ENCODE data around the gene DBR1. TPM values are rescaled to one million over a fixed set of nuclear protein-coding genes. Genes with fewer than 3 reads are reported as not detected.

Gene DBR1, protein sequence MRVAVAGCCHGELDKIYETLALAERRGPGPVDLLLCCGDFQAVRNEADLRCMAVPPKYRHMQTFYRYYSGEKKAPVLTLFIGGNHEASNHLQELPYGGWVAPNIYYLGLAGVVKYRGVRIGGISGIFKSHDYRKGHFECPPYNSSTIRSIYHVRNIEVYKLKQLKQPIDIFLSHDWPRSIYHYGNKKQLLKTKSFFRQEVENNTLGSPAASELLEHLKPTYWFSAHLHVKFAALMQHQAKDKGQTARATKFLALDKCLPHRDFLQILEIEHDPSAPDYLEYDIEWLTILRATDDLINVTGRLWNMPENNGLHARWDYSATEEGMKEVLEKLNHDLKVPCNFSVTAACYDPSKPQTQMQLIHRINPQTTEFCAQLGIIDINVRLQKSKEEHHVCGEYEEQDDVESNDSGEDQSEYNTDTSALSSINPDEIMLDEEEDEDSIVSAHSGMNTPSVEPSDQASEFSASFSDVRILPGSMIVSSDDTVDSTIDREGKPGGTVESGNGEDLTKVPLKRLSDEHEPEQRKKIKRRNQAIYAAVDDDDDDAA
- 17.4 and 19.8 TPM in 2 replicates for total RNA-seq (2014; rRNA removed; shearing (Covaris generic))

DNA sequence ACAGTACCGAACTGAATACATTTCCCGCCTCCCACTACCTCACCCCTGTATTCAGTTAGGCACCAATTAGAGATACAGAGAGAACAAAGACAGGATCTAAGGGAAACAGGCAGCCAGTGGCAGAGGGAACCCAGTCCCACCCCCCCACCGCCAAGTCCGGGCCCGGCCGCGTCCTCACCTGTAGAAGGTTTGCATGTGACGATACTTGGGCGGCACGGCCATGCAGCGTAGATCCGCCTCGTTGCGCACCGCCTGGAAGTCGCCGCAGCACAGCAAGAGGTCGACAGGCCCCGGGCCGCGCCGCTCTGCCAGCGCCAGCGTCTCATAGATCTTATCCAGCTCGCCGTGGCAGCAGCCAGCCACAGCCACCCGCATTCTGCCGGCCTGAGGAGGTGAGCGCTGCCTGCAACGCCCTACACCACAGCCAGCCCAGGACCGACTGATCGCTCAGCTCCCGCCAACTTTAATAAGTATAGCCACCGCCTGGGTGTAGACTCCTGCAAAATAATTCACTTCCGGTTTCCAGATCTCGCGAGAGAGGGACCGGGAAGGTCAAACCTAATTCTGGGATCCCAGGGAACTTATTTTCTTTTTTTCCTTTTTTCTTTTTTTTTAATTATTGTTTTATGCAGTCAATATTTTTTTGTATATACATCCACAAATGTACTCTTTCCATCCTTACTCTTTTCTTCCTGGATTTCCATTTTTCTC is at the start of gene DBR1:
Gene DBR1, minus strand, starts transcription at position 501 of the 711 bp plus-strand sequence. Its CDS starts 126 bp downstream, at position 375.
- peak; percentile 78 to 80 for DNase-seq (ENCODE audit: low read depth in 1 of 2, low spot score in 2 of 2)
- Histone ChIP-seq H3K27me3 (replicated peaks) (no peaks in the 10 kb centered on the region), H3K4me3 (peak within 1 kb of the TSS; percentile 63), H3K36me3 (peaks cover 28% of the 10 kb centered on the region), H3K9me3 (replicated peaks) (no peaks in the 10 kb centered on the region), H3K4me1 (replicated peaks) (no peaks in the 10 kb centered on the region), H3K27ac (peak within 1 kb of the TSS; percentile 28)

DNA sequence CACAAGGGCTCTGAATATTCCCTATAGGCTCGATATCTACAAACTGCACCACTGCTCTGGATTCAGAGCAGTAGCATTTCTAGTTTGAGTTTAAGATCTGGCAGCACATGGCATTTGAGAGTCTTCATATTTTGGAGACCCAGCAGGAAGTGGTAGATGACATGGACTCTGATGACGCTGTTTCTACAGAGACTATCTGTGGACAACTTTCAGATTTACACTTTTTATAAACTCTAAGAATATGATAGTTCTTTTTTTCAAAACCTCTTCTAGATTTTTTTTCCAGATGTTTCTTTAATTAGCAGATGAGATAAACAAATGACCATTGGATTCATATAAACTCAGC is 48.2 kb upstream of the DBR1 start:
- Histone ChIP-seq H3K4me1 (replicated peaks) (peaks cover 5% of the 10 kb centered on the region), H3K27me3 (replicated peaks) (no peaks in the 10 kb centered on the region), H3K27ac (no peak overlapping the region), H3K36me3 (peaks cover 51% of the 10 kb centered on the region), H3K4me3 (no peak overlapping the region), H3K9me3 (replicated peaks) (no peaks in the 10 kb centered on the region)
- DNase-seq (ENCODE audit: low read depth in 1 of 2, low spot score in 2 of 2) = no peak

DNA sequence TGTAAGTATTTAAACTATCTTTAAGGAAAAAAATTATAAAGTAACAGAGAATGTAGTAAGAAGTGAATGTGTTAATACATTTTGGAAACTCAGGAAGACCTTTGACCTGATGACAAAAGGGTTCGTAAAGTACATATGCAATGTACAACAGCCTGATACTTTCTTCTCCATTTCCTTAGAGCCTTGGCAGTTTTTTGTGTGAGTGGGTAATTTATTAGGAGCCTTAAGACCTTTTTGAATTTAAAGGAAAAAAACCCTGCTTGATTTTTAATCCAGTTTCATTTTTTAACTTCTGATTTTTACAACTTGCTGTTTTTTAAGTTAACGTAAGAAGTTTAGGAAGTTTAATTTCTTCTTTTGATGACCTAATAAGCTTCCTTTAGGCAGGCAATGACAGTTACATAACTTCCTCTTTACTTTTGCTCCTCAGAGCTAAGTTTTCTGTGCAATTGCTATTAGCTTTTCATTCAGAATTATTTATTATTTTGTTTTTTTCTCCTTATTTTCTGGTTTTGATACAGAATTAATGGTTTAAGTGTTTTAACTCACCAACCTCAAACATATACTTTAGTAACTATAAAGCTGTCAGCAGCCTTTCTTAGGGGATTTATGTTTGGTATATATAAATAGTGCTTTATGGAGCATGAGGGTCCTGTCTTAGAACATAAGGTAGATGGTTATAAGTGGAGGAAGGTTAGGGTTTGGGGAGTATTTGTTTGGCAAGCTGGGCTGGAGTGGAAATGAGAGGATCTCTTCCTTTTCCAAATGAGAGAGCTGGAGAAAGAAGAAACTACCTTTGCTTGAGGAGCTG is 47.6 kb upstream of the DBR1 start:
- Histone ChIP-seq H3K36me3 (peaks cover 47% of the 10 kb centered on the region), H3K4me1 (replicated peaks) (peaks cover under 1% of the 10 kb centered on the region; the same call in 1 of the 2 replicates), H3K27me3 (replicated peaks) (no peaks in the 10 kb centered on the region), H3K4me3 (no peak overlapping the region), H3K27ac (no peak overlapping the region), H3K9me3 (replicated peaks) (no peaks in the 10 kb centered on the region)
- no peak for DNase-seq (ENCODE audit: low read depth in 1 of 2, low spot score in 2 of 2)

DNA sequence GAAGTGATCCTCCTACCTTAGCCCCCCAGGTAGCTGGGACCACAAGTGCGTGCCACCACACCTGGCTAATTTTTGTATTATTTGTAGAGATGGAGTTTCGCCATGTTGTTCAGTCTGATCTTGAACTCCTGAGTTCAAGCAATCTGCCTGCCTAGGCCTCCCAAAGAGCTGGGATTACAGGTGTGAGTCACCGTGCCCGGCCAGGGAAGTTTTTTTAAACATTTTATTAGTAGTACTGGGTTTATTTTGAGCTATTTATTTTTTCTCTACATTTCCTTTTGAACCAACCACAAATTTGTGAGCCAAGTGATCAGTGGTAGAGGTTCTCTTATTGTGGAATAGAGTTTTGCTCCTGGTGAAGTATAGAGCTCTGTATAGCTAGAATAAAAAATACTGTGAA is 46.1 kb upstream of the DBR1 start:
- no peak for DNase-seq (ENCODE audit: low read depth in 1 of 2, low spot score in 2 of 2)

DNA sequence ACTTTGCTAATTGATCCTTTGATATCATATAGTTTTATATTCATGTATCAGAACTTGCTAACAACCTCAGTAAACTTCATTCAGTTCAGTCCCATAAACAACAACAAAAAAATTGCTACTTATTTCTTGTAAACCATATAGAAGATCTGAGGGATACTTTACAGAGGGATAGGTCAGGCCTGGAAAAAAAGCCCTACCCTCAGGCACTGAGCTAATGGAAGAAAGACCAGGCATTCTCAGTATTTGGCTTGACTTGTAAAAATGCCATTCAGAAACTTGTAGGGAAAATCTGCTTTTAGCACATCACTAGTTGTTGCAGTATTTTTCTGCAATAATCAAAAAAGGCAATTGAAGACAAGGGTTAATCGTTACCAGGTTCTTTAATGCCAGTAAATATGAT is 45.5 kb upstream of the DBR1 start:
- Histone ChIP-seq H3K9me3 (replicated peaks) (no peaks in the 10 kb centered on the region), H3K36me3 (peaks cover 28% of the 10 kb centered on the region), H3K4me3 (no peak overlapping the region), H3K4me1 (replicated peaks) (no peaks in the 10 kb centered on the region), H3K27ac (no peak overlapping the region), H3K27me3 (replicated peaks) (no peaks in the 10 kb centered on the region)
- no peak for DNase-seq (ENCODE audit: low read depth in 1 of 2, low spot score in 2 of 2)

More for the DNA sequence above, 46.1 kb upstream of the DBR1 start:
- H3K27ac ChIP-seq = no peak overlapping the region
- H3K4me3 ChIP-seq = no peak overlapping the region
- peaks cover 34% of the 10 kb centered on the region for H3K36me3 ChIP-seq
- H3K4me1 ChIP-seq (replicated peaks) = no peaks in the 10 kb centered on the region
- H3K27me3 ChIP-seq (replicated peaks) = no peaks in the 10 kb centered on the region
- no peaks in the 10 kb centered on the region for H3K9me3 ChIP-seq (replicated peaks)

DNA sequence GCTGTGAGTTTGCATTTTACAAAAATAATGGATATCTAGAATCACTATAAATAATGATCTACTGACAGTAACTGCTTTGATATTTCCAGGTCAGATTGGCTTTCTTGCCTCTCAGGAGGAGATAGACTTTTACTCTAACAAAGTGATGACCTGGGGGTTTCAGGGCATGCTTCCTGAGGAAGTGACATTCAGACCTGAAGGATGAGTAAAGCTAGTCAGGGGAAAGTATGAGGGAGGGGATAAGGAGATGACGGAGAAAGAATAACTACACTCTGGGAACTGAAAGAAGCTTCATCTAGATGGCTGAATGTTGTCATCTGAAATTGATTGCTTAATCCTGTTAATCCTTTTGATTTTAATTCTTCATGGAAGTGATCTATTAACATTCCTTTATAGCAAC is 44.5 kb upstream of the DBR1 start:
- H3K36me3 ChIP-seq = peaks cover 18% of the 10 kb centered on the region
- DNase-seq (ENCODE audit: low read depth in 1 of 2, low spot score in 2 of 2) = no peak

DNA sequence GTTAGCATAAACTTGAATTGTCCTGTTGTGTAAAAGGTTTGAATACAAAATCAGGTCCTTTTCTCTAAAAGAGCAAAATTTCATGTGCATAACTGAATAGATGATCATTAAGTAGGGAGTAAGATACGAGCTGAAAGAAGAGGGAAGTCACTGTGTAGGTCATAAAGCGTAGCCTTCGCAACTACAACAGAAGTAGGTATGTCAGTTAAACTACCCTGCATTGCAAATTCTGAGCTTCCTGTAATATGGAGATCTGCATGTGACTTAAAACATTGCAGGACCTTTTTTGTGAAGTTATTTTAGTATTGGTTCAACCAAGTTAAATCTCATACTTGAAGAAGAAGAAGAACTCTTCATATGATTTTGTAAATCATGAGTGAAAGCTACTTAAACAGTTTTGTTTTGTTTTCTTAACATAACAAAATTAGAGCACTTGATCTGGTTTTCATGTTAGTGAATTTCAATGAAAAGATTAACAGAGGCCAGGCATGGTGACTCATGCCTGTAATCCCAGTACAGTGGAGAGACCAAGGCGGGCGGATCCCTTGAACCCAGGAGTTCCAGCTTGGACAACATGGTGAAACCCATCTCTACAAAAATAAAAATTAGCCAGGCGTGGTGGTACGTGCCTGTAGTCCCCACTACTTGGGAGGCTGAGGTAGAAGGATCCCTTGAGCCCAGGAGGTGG is 38.8 kb upstream of the DBR1 start:
- no peaks in the 10 kb centered on the region for H3K36me3 ChIP-seq
- H3K4me3 ChIP-seq = no peak overlapping the region
- no peak overlapping the region for H3K27ac ChIP-seq
- H3K27me3 ChIP-seq (replicated peaks) = no peaks in the 10 kb centered on the region
- H3K4me1 ChIP-seq (replicated peaks) = peaks cover 30% of the 10 kb centered on the region
- H3K9me3 ChIP-seq (replicated peaks) = no peaks in the 10 kb centered on the region
- no peak for DNase-seq (ENCODE audit: low read depth in 1 of 2, low spot score in 2 of 2)

More for the DNA sequence above, 44.5 kb upstream of the DBR1 start:
- Histone ChIP-seq H3K4me1 (replicated peaks) (no peaks in the 10 kb centered on the region), H3K9me3 (replicated peaks) (no peaks in the 10 kb centered on the region), H3K27ac (no peak overlapping the region), H3K4me3 (no peak overlapping the region), H3K27me3 (replicated peaks) (no peaks in the 10 kb centered on the region)

DNA sequence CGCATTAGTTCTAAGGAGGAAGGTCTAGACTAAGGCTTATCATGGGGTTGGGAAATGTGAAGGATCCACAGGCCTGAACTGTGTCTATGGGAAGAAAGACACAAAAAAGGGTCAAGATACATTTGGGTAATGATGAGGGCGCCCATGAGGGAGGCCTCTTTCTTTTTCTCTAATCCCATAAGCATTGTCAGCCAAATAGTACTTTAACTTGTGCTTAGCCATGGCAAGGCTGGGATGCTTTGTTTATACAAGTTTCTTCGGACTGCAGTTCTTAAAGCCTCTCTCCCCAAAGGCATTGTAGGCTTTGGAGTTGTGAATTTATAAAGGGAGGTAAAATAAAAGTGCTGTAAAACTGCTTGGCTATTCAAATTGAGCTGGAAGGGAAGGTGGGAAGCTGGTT is 35.8 kb upstream of the DBR1 start:
- H3K27ac ChIP-seq = no peak overlapping the region
- peaks cover 4% of the 10 kb centered on the region; the same call in 1 of the 2 replicates for H3K36me3 ChIP-seq
- peaks cover 34% of the 10 kb centered on the region for H3K4me1 ChIP-seq (replicated peaks)
- no peaks in the 10 kb centered on the region for H3K9me3 ChIP-seq (replicated peaks)
- no peaks in the 10 kb centered on the region for H3K27me3 ChIP-seq (replicated peaks)
- H3K4me3 ChIP-seq = no peak overlapping the region
- no peak for DNase-seq (ENCODE audit: low read depth in 1 of 2, low spot score in 2 of 2)

DNA sequence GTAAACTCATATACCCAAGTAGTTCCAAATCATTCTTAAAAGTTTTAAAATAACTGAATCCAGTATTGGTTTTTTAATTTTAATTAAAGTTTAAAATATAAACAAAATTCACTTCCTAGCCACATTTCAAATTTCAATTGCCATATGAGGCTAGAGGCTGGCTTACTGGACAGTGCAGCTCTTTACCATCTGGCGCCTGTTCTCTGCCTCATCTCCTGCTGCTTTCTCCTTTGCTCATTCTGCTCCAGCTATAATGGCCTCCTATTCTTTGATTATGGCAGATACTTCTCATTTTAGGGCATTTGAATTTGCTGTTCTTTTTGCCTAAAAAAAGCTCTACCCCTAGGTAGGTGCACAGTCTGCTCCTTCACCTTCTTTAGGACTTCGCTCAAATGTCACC is 31.5 kb upstream of the DBR1 start:
- no peak for DNase-seq (ENCODE audit: low read depth in 1 of 2, low spot score in 2 of 2)
- Histone ChIP-seq H3K27ac (no peak overlapping the region), H3K27me3 (replicated peaks) (no peaks in the 10 kb centered on the region), H3K4me1 (replicated peaks) (peaks cover 26% of the 10 kb centered on the region), H3K36me3 (peaks cover 7% of the 10 kb centered on the region), H3K9me3 (replicated peaks) (no peaks in the 10 kb centered on the region), H3K4me3 (no peak overlapping the region)

DNA sequence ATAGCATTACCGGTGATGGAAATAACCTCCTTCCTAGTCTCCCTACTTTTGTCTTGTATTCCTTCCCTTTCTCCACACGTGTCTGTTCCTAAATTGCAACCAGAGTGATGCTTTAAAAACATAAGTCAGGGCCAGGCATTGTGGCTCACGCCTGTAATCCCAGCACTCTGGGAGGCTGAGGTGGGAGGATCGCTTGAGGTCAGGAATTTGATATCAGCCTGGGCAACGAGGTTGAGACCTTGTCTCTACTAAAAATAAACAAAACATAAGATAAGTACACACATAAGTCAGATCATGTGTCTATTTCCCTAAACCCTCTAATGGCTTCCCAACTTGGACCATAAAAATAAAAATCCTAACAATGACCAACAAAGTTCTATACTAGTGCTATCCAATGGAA is 30.8 kb upstream of the DBR1 start:
- DNase-seq (ENCODE audit: low read depth in 1 of 2, low spot score in 2 of 2) = no peak
- Histone ChIP-seq H3K36me3 (peaks cover 7% of the 10 kb centered on the region), H3K4me3 (no peak overlapping the region), H3K9me3 (replicated peaks) (no peaks in the 10 kb centered on the region), H3K4me1 (replicated peaks) (peaks cover 23% of the 10 kb centered on the region), H3K27ac (no peak overlapping the region), H3K27me3 (replicated peaks) (no peaks in the 10 kb centered on the region)

DNA sequence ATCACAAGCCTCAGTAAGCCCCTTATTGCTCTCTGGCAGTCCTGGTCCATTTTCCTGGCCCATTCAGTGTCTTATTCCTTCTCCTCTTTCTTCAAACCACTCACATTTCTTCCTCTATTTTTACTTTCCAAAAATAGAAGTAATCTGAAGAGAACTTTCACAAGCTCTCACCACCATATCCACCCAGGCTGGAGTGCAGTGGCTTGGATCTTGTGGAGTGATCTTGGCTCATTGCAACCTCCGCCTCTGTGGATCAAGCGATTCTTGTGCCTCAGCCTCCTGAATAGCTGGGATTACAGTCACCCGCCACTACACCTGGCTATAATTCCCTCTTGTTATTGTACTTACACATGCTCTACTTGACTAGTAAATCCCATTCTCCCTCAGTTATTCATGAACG is 29.2 kb upstream of the DBR1 start:
- no peaks in the 10 kb centered on the region for H3K9me3 ChIP-seq (replicated peaks)
- no peak overlapping the region for H3K27ac ChIP-seq
- peaks cover 9% of the 10 kb centered on the region for H3K4me1 ChIP-seq (replicated peaks)
- DNase-seq (ENCODE audit: low read depth in 1 of 2, low spot score in 2 of 2) = no peak
- no peaks in the 10 kb centered on the region for H3K27me3 ChIP-seq (replicated peaks)
- peaks cover 13% of the 10 kb centered on the region for H3K36me3 ChIP-seq
- no peak overlapping the region for H3K4me3 ChIP-seq

DNA sequence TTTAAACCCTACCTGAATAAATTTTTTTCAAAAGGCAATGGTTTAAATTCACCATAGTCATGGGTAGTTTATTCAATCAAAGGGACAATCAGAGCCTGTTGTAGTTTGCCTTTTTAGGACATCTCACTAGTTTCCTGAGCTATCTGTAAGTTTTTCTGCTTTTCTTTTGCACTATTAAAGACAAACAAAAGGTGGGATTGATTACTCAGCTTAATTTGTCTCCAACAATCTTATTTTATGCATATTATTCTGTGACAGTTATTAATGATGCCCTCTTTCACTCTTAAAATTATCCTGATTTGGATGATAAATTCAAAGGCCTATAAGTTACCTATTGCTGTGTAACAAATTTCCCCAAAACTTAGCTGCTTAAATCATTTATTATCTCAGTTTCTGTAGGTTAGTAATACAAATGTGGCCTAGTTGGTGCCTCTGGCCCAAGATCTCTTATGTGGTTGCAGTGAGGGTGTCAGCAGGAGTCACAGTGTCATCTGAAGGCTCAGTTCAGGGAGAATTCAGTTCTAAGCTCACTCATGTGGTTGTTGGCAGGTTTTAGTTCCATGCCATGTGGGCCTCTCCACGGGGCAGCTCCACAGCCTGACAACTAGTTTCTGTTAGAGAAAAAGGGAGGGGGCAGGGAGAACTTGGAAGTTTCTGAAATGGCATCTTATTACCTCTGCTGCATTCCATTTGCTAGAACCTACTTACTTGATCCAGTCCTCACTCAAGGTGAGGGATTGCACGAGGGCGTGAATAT is 28.4 kb upstream of the DBR1 start:
- H3K4me1 ChIP-seq (replicated peaks) = 0 out of 2 replicates have a peak, but pooled peaks cover under 1% of the 10 kb centered on the region
- no peaks in the 10 kb centered on the region for H3K9me3 ChIP-seq (replicated peaks)
- no peak overlapping the region for H3K4me3 ChIP-seq
- H3K36me3 ChIP-seq = peaks cover 13% of the 10 kb centered on the region
- no peak for DNase-seq (ENCODE audit: low read depth in 1 of 2, low spot score in 2 of 2)
- no peaks in the 10 kb centered on the region for H3K27me3 ChIP-seq (replicated peaks)
- no peak overlapping the region for H3K27ac ChIP-seq
